Caki2 (cell line): ENCODE measurements around the gene GNG2. TPM values are rescaled to one million over a fixed set of nuclear protein-coding genes. Genes with fewer than 3 reads are reported as not detected.

Experiments used
- DNase-seq: peaks from one replicate; pipeline ENCODE4 v3.0.0-alpha.2; 2015; ENCODE audit warnings: low read depth
- in situ Hi-C: cut with HindIII; loops from 2 replicates; pipeline ENCODE4 v1.10.0; 2016; ENCODE audit warnings: low sequenced_read_pairs, low pct_unique_long_range_greater_than_20kb, mixed read lengths
- total RNA-seq: library from RNA; depleted of rRNA; stranded (reverse); fragments of >200 nt; shearing (Covaris generic); gene quantifications from 2 replicates; pipeline ENCODE4 v1.2.3, GENCODE V29; 2014; ENCODE audit warnings: low replicate concordance

The GNG2 gene
- total RNA-seq, 1 experiment from 2014 or later: not detected

- DNase-seq: no peak
- in situ Hi-C loops: no loop called here
Measured at GRCh38 chr14:51926449-51926848, 66.0 kb downstream of the GNG2 start.

GRCh38 chr14:51928568-51928967 is 68.2 kb downstream of the GNG2 start:
- in situ Hi-C loops: no loop called here
- no peak for DNase-seq

GRCh38 chr14:51929166-51929565 is 68.8 kb downstream of the GNG2 start:
- DNase-seq: no peak
- in situ Hi-C loops: no loop called here

- in situ Hi-C loops: no loop called here
- DNase-seq: no peak
Measured at GRCh38 chr14:51929910-51930682, 69.7 kb downstream of the GNG2 start.

- in situ Hi-C loops: no loop called here
- DNase-seq: no peak
Measured at GRCh38 chr14:51931308-51931707, 70.9 kb downstream of the GNG2 start.

- in situ Hi-C loops: no loop called here
- no peak for DNase-seq
Measured at GRCh38 chr14:51933191-51933590, 72.8 kb downstream of the GNG2 start.

GRCh38 chr14:51938137-51938536 is 77.7 kb downstream of the GNG2 start:
- DNase-seq: no peak
- in situ Hi-C loops: no loop called here

GRCh38 chr14:51938821-51939220 is 78.4 kb downstream of the GNG2 start:
- in situ Hi-C loops: no loop called here
- DNase-seq: no peak

- in situ Hi-C loops: no loop called here
Measured at GRCh38 chr14:51939226-51939625, 78.8 kb downstream of the GNG2 start.

GRCh38 chr14:51939755-51940301 is 79.4 kb downstream of the GNG2 start:
- no peak for DNase-seq
- in situ Hi-C loops: no loop called here

More at GRCh38 chr14:51939226-51939625, 78.8 kb downstream of the GNG2 start:
- DNase-seq: no peak

- no peak for DNase-seq
- in situ Hi-C loops: no loop called here
Measured at GRCh38 chr14:51942971-51943370, 82.6 kb downstream of the GNG2 start.

- DNase-seq: no peak
- in situ Hi-C loops: no loop called here
Measured at GRCh38 chr14:51950007-51950406, 89.6 kb downstream of the GNG2 start.

GRCh38 chr14:51951656-51952055 is 91.2 kb downstream of the GNG2 start:
- DNase-seq: no peak
- in situ Hi-C loops: no loop called here

GRCh38 chr14:51954031-51954430 is 93.6 kb downstream of the GNG2 start:
- DNase-seq: no peak
- in situ Hi-C loops: no loop called here

GRCh38 chr14:51954657-51955056 is 94.2 kb downstream of the GNG2 start:
- DNase-seq: no peak
- in situ Hi-C loops: no loop called here

- in situ Hi-C loops: no loop called here
- no peak for DNase-seq
Measured at GRCh38 chr14:51957950-51958349, 97.5 kb downstream of the GNG2 start.

GRCh38 chr14:51959928-51960327 is 99.5 kb downstream of the GNG2 start:
- in situ Hi-C loops: no loop called here

GRCh38 chr14:51960866-51961265 is 100.5 kb downstream of the GNG2 start:
- DNase-seq: no peak
- in situ Hi-C loops: no loop called here

More at GRCh38 chr14:51959928-51960327, 99.5 kb downstream of the GNG2 start:
- no peak for DNase-seq

- in situ Hi-C loops: no loop called here
- no peak for DNase-seq
Measured at GRCh38 chr14:51962711-51963110, 102.3 kb downstream of the GNG2 start.

- in situ Hi-C loops: no loop called here
- DNase-seq: no peak
Measured at GRCh38 chr14:51963286-51963685, 102.9 kb downstream of the GNG2 start.
